K562 (cell line): ENCODE measurements around the gene EEPD1. TPM values are rescaled to one million over a fixed set of nuclear protein-coding genes. Genes with fewer than 3 reads are reported as not detected.

Experiments
- ATAC-seq: fragments of 200-7000 bp; cut with Tn5 transposase; 3 replicates; pipeline ENCODE4 v1.9.1; 2020; ENCODE audit warnings: moderate library complexity
- BruUV-seq: library from RNA; stranded (reverse); fragments of 400-500 nt; replicated peaks from 2 replicates; lab custom pipeline; 2021; lab: Mats Ljungman, UMichigan
- CTCF ChIA-PET: fragments of 300-600 bp; formaldehyde crosslinking; extraction: SDS; loops from one replicate; lab custom pipeline; 2021; ENCODE audit warnings: low intra/inter-chr PET ratio; lab: Yijun Ruan, JAX
- POLR2A ChIA-PET: fragments of 300-600, 350-650 bp; sonication (Branson Sonifier 250); formaldehyde crosslinking; extraction: SDS; loops from one replicate; lab custom pipeline; 2021; ENCODE audit warnings: antibody characterized with exemption, inconsistent platforms; lab: Yijun Ruan, JAX
- DNase-seq, 4 experiments: peaks; one replicate each; pipeline versions ENCODE4 v3.0.0 to v3.0.0-alpha.2; 2011 to 2018; ENCODE audit warnings: low spot score in 3 of 4, mixed read lengths in 3 of 4; ENCODE audit errors: extremely low read depth in 1 of 4
- FAIRE-seq: peaks from 2 replicates; lab custom pipeline; 2011; peaks lifted over from hg19 to GRCh38; lab: Jason Lieb, UNC
- H2AFZ ChIP-seq: 2 replicates; pipeline ENCODE4 v1.6.0; 2011; ENCODE audit warnings: low read depth, low read length, control low read depth, inconsistent platforms
- H3K27ac ChIP-seq: fragments of 200-600 bp; 3 replicates; pipeline ENCODE4 v1.8.0; 2011; ENCODE audit warnings: low read depth, mild to moderate bottlenecking, control low read depth, inconsistent platforms, low read length, moderate library complexity, mixed read lengths; ENCODE audit errors: extremely low read depth
- H3K27me3 ChIP-seq, 2 experiments: fragments of 300-600 bp in 1 of 2; 2 replicates in 1 of 2; 3 replicates in 1 of 2; pipeline versions ENCODE4 v1.6.0 to v1.8.0; 2011; ENCODE audit warnings: inconsistent platforms in 2 of 2, low read length in 2 of 2, mild to moderate bottlenecking in 1 of 2, mixed read lengths in 1 of 2, moderate library complexity in 1 of 2; ENCODE audit not compliant: control insufficient read depth in 2 of 2, insufficient read depth in 2 of 2
- H3K36me3 ChIP-seq: fragments of 300-600 bp; 3 replicates; pipeline ENCODE4 v1.8.0; 2011; ENCODE audit warnings: mild to moderate bottlenecking, low read length, inconsistent platforms; ENCODE audit not compliant: control insufficient read depth, insufficient read depth
- H3K4me1 ChIP-seq, 2 experiments: fragments of 200-600 bp in 1 of 2; replicated peaks in 1 of 2; 2 replicates in 1 of 2; 3 replicates in 1 of 2; pipeline versions ENCODE4 v1.5.1 to v1.8.0; 2011; ENCODE audit warnings: inconsistent platforms in 2 of 2, low read length in 2 of 2, mild to moderate bottlenecking in 1 of 2, mixed read lengths in 1 of 2, moderate library complexity in 1 of 2; ENCODE audit not compliant: control insufficient read depth in 2 of 2, insufficient read depth in 2 of 2
- H3K4me2 ChIP-seq: 2 replicates; pipeline ENCODE4 v1.6.1; 2011; ENCODE audit warnings: low read length, control low read depth, inconsistent platforms, mixed read lengths; ENCODE audit not compliant: insufficient read depth
- H3K4me3 ChIP-seq: fragments of 200-600 bp; sonication (generic), shearing (Covaris generic); 2 replicates; pipeline ENCODE4 v1.5.1; 2016; ENCODE audit warnings: control low read depth, inconsistent platforms
- H3K79me2 ChIP-seq: fragments of 200-600 bp; 3 replicates; pipeline ENCODE4 v1.8.0; 2011; ENCODE audit warnings: low read length, inconsistent platforms; ENCODE audit not compliant: control insufficient read depth, insufficient read depth
- H3K9ac ChIP-seq, 2 experiments: 2 replicates each; pipeline versions ENCODE4 v1.6.0 to v1.6.1; 2011; ENCODE audit warnings: low read depth in 2 of 2, low read length in 2 of 2, control low read depth in 1 of 2, inconsistent platforms in 1 of 2, mild to moderate bottlenecking in 1 of 2, mixed read lengths in 1 of 2; ENCODE audit not compliant: insufficient read depth in 1 of 2
- H3K9me1 ChIP-seq: one replicate; pipeline ENCODE4 v1.6.0; 2011; ENCODE audit warnings: inconsistent platforms, mild to moderate bottlenecking, low read length, moderate library complexity; ENCODE audit not compliant: control insufficient read depth, insufficient read depth
- H3K9me3 ChIP-seq: replicated peaks from 2 replicates; pipeline ENCODE4 v1.5.1; 2011; ENCODE audit warnings: low read depth, low read length, inconsistent platforms; ENCODE audit not compliant: control insufficient read depth, insufficient read depth
- H4K20me1 ChIP-seq: replicated peaks from 2 replicates; pipeline ENCODE4 v1.6.1; 2011; ENCODE audit warnings: low read length, inconsistent platforms, mixed read lengths; ENCODE audit not compliant: control insufficient read depth, insufficient read depth
- E2F4 ChIP-seq: sonication (generic); formaldehyde crosslinking; IDR thresholded peaks from 2 replicates; pipeline ENCODE4 v1.8.0; 2022; ENCODE audit warnings: mild to moderate bottlenecking, low read depth, missing genetic modification reagents
- FOXO4 ChIP-seq: fragments of 450-650 bp; formaldehyde crosslinking; IDR thresholded peaks from 2 replicates; pipeline ENCODE4 v1.4.0; 2020; ENCODE audit warnings: mild to moderate bottlenecking, moderate library complexity
- GTF3C2 ChIP-seq: IDR thresholded peaks from 3 replicates; pipeline ENCODE4 v1.6.1; 2011; ENCODE audit warnings: borderline replicate concordance, mild to moderate bottlenecking, moderate library complexity; ENCODE audit not compliant: insufficient read length; ENCODE audit errors: extremely low read depth
- MCM3 ChIP-seq: fragments of 450-650 bp; IDR thresholded peaks from 2 replicates; pipeline ENCODE4 v1.6.1; 2016
- NCOA4 ChIP-seq: fragments of 450-650 bp; IDR thresholded peaks from 2 replicates; pipeline ENCODE4 v1.6.1; 2018; ENCODE audit warnings: mild to moderate bottlenecking; ENCODE audit not compliant: partially characterized antibody
- POLR2A ChIP-seq: fragments of 450-650 bp; conservative IDR thresholded peaks from 2 replicates; pipeline ENCODE4 v1.6.1; 2016
- SMARCE1 ChIP-seq: fragments of 450-650 bp; IDR thresholded peaks from 2 replicates; pipeline ENCODE4 v1.7.1; 2016; ENCODE audit warnings: mild to moderate bottlenecking
- TBP ChIP-seq: optimal IDR thresholded peaks from 2 replicates; pipeline ENCODE3; 2011; ENCODE audit warnings: low read depth, low read length, improper control_type of control experiment
- TFAP4 ChIP-seq: sonication (generic); formaldehyde crosslinking; IDR thresholded peaks from 2 replicates; pipeline ENCODE4 v1.8.0; 2022; ENCODE audit warnings: missing genetic modification reagents, mild to moderate bottlenecking, moderate library complexity, borderline replicate concordance
- USF2 ChIP-seq: sonication (generic); formaldehyde crosslinking; IDR thresholded peaks from 2 replicates; pipeline ENCODE4 v1.5.0; 2020; ENCODE audit warnings: missing genetic modification reagents
- ZBTB17 ChIP-seq: fragments of 450-650 bp; formaldehyde crosslinking; IDR thresholded peaks from 2 replicates; pipeline ENCODE4 v1.4.0; 2020; ENCODE audit warnings: mild to moderate bottlenecking
- ZNF143 ChIP-seq: sonication (generic); formaldehyde crosslinking; IDR thresholded peaks from 2 replicates; pipeline ENCODE4 v1.9.0; 2022; ENCODE audit warnings: mild to moderate bottlenecking, missing genetic modification reagents
- ZNF146 ChIP-seq: IDR thresholded peaks from one replicate; pipeline ENCODE4 v1.6.1; 2018; ENCODE audit warnings: missing compliant biosample characterization; ENCODE audit not compliant: unreplicated experiment
- WGBS: fragments of 100-300 bp; shearing (Covaris generic); methylation state at CpG from one replicate; pipeline ENCODE4 v1.1.6; 2016; ENCODE audit warnings: low coverage, mixed read lengths; ENCODE audit not compliant: insufficient coverage; ENCODE audit errors: missing lambda C conversion rate; 5-methylcytosine and 5-hydroxymethylcytosine counted together
- in situ Hi-C: fragments of 300-500 bp; cut with MboI; formaldehyde crosslinking; loops from 4 replicates; pipeline ENCODE4 v1.15.0; 2018; ENCODE audit warnings: inconsistent platforms, mixed read lengths
- intact Hi-C: fragments of 100-400 bp; cut with micrococcal nuclease; formaldehyde crosslinking; loops from 2 replicates; pipeline ENCODE4 v1.14.2; 2022
- polyA plus RNA-seq, 8 experiments: library from polyadenylated mRNA; depleted of rRNA in 4 of 8; stranded (reverse) in 5 of 8; unstranded in 3 of 8; fragments of >200 nt; fragmentation: Nextera tagmentation in 2 of 8; fragmentation: Illumina TruSeq in 1 of 8; extraction: Ambion mirVana in 2 of 8; extraction: Trizol in 1 of 8; gene quantifications; 2 replicates each; pipeline versions ENCODE4 v1.2.1 to v1.2.3, GENCODE V29; 2011 to 2014; ENCODE audit warnings: inconsistent platforms in 1 of 8, missing spikeins in 1 of 8
- total RNA-seq, 7 experiments: library from RNA; depleted of rRNA in 6 of 7; stranded (reverse); fragments of >200 nt in 6 of 7; fragmentation: Illumina TruSeq in 2 of 7; extraction: Trizol in 2 of 7; gene quantifications; 2 replicates each; pipeline versions ENCODE4 v1.2.1 to v1.2.3, GENCODE V29; 2011 to 2021; ENCODE audit warnings: low replicate concordance in 1 of 7

EEPD1 gene
- total and polyA plus RNA-seq, 9 of the 15 experiments (the other 6 are each of a cell fraction or from before 2014, with no cell fraction given), result 0.01 to 1.5 (median 0.74) TPM; not detected in 1

- H3K4me3 ChIP-seq, result peak overlapping the region; percentile 57
- BruUV-seq, result no TSS peak
- no peak for DNase-seq
- 0 out of 2 replicates have a peak, but pooled peaks cover 3% of the 10 kb centered on the region for H4K20me1 ChIP-seq
- WGBS, result 52% methylated on average over 20 of the region's 30 CpGs
- peak overlapping the region; percentile 55 to 91 for H3K9ac ChIP-seq
- intact Hi-C loops (no loop called here), in situ Hi-C loops (no loop called here)
- peaks cover 7 to 26% of the 10 kb centered on the region in 2 experiments; a peak in 4 of 5 replicates for H3K4me1 ChIP-seq
- no peak for ATAC-seq
- no peaks in the 10 kb centered on the region for H3K9me1 ChIP-seq
- H3K4me2 ChIP-seq, result peak overlapping the region; percentile 78
- peak overlapping the region; percentile 34; the same call in 1 of the 3 replicates for H3K27ac ChIP-seq
- no peaks in the 10 kb centered on the region for H3K79me2 ChIP-seq
- H3K27me3 ChIP-seq, result 0 out of 5 replicates have a peak, but pooled peaks cover 0 to 6% of the 10 kb centered on the region in 2 experiments
- peak overlapping the region; percentile 99 for H2AFZ ChIP-seq
- no peaks in the 10 kb centered on the region for H3K36me3 ChIP-seq
- FAIRE-seq, result no peak
- CTCF ChIA-PET, result no interaction called here
- POLR2A ChIA-PET, result no interaction called here
- no peaks in the 10 kb centered on the region for H3K9me3 ChIP-seq
- no peak for TF ChIP-seq ZNF143 (CRISPR knock-in tag)
- 0 out of 2 replicates have a peak, but pooled peaks have one; percentile 11 for TF ChIP-seq ZBTB17 (CRISPR knock-in tag)
- TF ChIP-seq E2F4 (CRISPR knock-in tag), result 0 out of 2 replicates have a peak, but pooled peaks have one; percentile 19
- TF ChIP-seq SMARCE1, result 0 out of 2 replicates have a peak, but pooled peaks have one; percentile 22
- TF ChIP-seq TBP, result peak; percentile 6
- TF ChIP-seq POLR2A, result 0 out of 2 replicates have a peak, but pooled peaks have one; percentile 13
- TF ChIP-seq MCM3, result no peak
- TF ChIP-seq TFAP4 (CRISPR knock-in tag), result 0 out of 2 replicates have a peak, but pooled peaks have one; percentile 43
- TF ChIP-seq NCOA4, result no peak
- TF ChIP-seq GTF3C2, result no peak
- 0 out of 2 replicates have a peak, but pooled peaks have one; percentile 3 for TF ChIP-seq FOXO4 (CRISPR knock-in tag)
- no peak for TF ChIP-seq ZNF146 (CRISPR knock-in tag)
- TF ChIP-seq USF2 (CRISPR knock-in tag), result no peak
Observed at GRCh38 chr7:36151921-36152755, 916 bp upstream of the EEPD1 start.
